Peyer's patch (tissue), 4 donors: ENCODE measurements around the gene DDX39A.

ENCODE experiments used
- POLR2A ChIP-seq, 2 donors: fragments of 450-650 bp; IDR thresholded peaks; one replicate each; pipeline ENCODE4 v1.5.1; 2017; ENCODE audit warnings: antibody characterized with exemption in 2 of 2, mild to moderate bottlenecking in 2 of 2, moderate library complexity in 2 of 2
- TF ChIP-seq, protein P1 (sequence below), 6 experiments: fragments of 450-650 bp in 4 of 6; fragments of 200-600 bp in 2 of 6; sonication (generic) in 1 of 6; IDR thresholded peaks; one replicate each; pipeline ENCODE4 v1.5.1; 2017 to 2019; ENCODE audit warnings: antibody characterized with exemption in 6 of 6, mild to moderate bottlenecking in 3 of 6, moderate library complexity in 1 of 6

DNA sequence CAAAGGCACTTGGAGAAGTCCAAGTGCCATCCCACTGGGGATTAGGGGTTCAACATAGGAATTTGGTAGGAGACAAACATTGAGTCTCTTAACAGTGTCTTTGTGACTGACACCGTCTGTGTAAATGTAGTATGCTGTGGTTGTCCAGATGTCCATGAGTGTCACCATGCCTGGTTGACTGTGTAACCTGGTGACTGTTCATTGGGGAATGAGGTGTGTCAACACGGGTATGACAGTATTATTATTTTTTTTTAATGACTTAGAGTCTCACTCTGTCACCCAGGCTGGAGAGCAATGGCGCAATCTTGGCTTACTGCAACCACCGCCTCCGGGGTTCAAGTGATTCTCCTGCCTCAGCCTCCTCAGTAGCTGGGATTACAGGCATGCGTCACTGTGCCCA, 30.2 kb upstream of the DDX39A start:
- TF ChIP-seq, protein P1, sequence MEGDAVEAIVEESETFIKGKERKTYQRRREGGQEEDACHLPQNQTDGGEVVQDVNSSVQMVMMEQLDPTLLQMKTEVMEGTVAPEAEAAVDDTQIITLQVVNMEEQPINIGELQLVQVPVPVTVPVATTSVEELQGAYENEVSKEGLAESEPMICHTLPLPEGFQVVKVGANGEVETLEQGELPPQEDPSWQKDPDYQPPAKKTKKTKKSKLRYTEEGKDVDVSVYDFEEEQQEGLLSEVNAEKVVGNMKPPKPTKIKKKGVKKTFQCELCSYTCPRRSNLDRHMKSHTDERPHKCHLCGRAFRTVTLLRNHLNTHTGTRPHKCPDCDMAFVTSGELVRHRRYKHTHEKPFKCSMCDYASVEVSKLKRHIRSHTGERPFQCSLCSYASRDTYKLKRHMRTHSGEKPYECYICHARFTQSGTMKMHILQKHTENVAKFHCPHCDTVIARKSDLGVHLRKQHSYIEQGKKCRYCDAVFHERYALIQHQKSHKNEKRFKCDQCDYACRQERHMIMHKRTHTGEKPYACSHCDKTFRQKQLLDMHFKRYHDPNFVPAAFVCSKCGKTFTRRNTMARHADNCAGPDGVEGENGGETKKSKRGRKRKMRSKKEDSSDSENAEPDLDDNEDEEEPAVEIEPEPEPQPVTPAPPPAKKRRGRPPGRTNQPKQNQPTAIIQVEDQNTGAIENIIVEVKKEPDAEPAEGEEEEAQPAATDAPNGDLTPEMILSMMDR (IDR thresholded peaks at IDR 0.05): no peak
- no peak for TF ChIP-seq POLR2A (IDR thresholded peaks at IDR 0.05)
